Measurements from ENCODE around the gene NETO1. TPM values are rescaled to one million over a fixed set of nuclear protein-coding genes. Genes with fewer than 3 reads are reported as not detected.

Gene NETO1
- total RNA-seq, 1 donor from 2014 or later, result 0.89 TPM

- no peak for DNase-seq (ENCODE audit: low read depth)
These were observed 140.0 kb downstream of the NETO1 start for GRCh38 chr18:72727776-72728175.

- DNase-seq (ENCODE audit: low read depth), result no peak
These were observed 140.6 kb downstream of the NETO1 start for GRCh38 chr18:72727038-72727655.

- no peak for DNase-seq (ENCODE audit: low read depth)
These were observed 141.6 kb downstream of the NETO1 start for GRCh38 chr18:72726201-72726600.

GRCh38 chr18:72721330-72721729, 146.5 kb downstream of the NETO1 start:
- no peak for DNase-seq (ENCODE audit: low read depth)

GRCh38 chr18:72720116-72720515, 147.7 kb downstream of the NETO1 start:
- no peak for DNase-seq (ENCODE audit: low read depth)

GRCh38 chr18:72704202-72704601, 163.6 kb downstream of the NETO1 start:
- no peak for DNase-seq (ENCODE audit: low read depth)

GRCh38 chr18:72700961-72701710, 166.7 kb downstream of the NETO1 start:
- peak; percentile 15 for DNase-seq (ENCODE audit: low read depth)

- no peak for DNase-seq (ENCODE audit: low read depth)
These were observed 170.1 kb downstream of the NETO1 start for GRCh38 chr18:72697706-72698105.

- no peak for DNase-seq (ENCODE audit: low read depth)
These were observed 175.2 kb downstream of the NETO1 start for GRCh38 chr18:72692595-72692994.

Measured in renal cortical epithelial cell (primary cell).